GM19023 (cell line): ENCODE measurements around the gene ARGFX.
"Not testable (repeated sequence)": the region's sequence is repeated elsewhere in the genome, so short reads cannot be mapped to it uniquely, and the experiment has no call there.

Source experiments
- ATAC-seq: cut with Tn5 transposase; IDR thresholded peaks from one replicate; pipeline ENCODE4 v1.9.1; 2021; ENCODE audit warnings: mild to moderate bottlenecking, moderate library complexity; ENCODE audit not compliant: unreplicated experiment

The ARGFX gene

GRCh38 chr3:121567649-121568048 lies at the start of gene ARGFX:
Gene ARGFX (plus strand): TSS chr3:121567949. CDS start chr3:121570714, 2,765 bp downstream.
- ATAC-seq, result no peak

GRCh38 chr3:121517953-121518655 lies 49.6 kb upstream of the ARGFX start:
- no peak for ATAC-seq

- no peak for ATAC-seq
These were observed 47.2 kb upstream of the ARGFX start for GRCh38 chr3:121520510-121520909.

- no peak for ATAC-seq
These were observed 38.4 kb upstream of the ARGFX start for GRCh38 chr3:121529308-121529707.

GRCh38 chr3:121531269-121531668 lies 36.5 kb upstream of the ARGFX start:
- peak; percentile 66 for ATAC-seq

GRCh38 chr3:121542924-121543323 lies 24.8 kb upstream of the ARGFX start:
- ATAC-seq, result no peak

- ATAC-seq, result no peak
These were observed 22.6 kb upstream of the ARGFX start for GRCh38 chr3:121545049-121545573.

- peak; percentile 83 for ATAC-seq
These were observed 21.9 kb upstream of the ARGFX start, which contains the start of gene POLQ for GRCh38 chr3:121545574-121546455. Gene POLQ (minus strand): TSS chr3:121545988. CDS start chr3:121545877, 111 bp downstream.

- ATAC-seq, result no peak
These were observed 15.4 kb upstream of the ARGFX start for GRCh38 chr3:121552379-121552778.

GRCh38 chr3:121552797-121553196 lies 15.0 kb upstream of the ARGFX start:
- no peak for ATAC-seq

- no peak for ATAC-seq
These were observed 10.3 kb upstream of the ARGFX start for GRCh38 chr3:121557426-121557934.

- ATAC-seq, result no peak
These were observed 5.6 kb upstream of the ARGFX start for GRCh38 chr3:121562148-121562547.

GRCh38 chr3:121566773-121567172 lies 976 bp upstream of the ARGFX start:
- ATAC-seq, result no peak

- ATAC-seq, result no peak
These were observed 6.7 kb downstream of the ARGFX start for GRCh38 chr3:121574449-121574848.

GRCh38 chr3:121581691-121582090 lies 13.9 kb downstream of the ARGFX start:
- ATAC-seq, result no peak

GRCh38 chr3:121584418-121584817 lies 16.7 kb downstream of the ARGFX start:
- ATAC-seq, result no peak

GRCh38 chr3:121592856-121593702 lies 25.3 kb downstream of the ARGFX start, which contains the start of gene FBXO40:
Gene FBXO40 (plus strand): TSS chr3:121593379. CDS start chr3:121620576, 27,197 bp downstream.
- ATAC-seq, result no peak

GRCh38 chr3:121593806-121594205 lies 26.1 kb downstream of the ARGFX start:
- not testable (repeated sequence) for ATAC-seq

GRCh38 chr3:121594850-121595249 lies 27.1 kb downstream of the ARGFX start:
- ATAC-seq, result no peak

GRCh38 chr3:121595765-121596406 lies 28.1 kb downstream of the ARGFX start:
- no peak for ATAC-seq
